Spinal cord (tissue), 10 donors: ENCODE data around the gene RPP38. TPM values are rescaled to one million over a fixed set of nuclear protein-coding genes. Genes with fewer than 3 reads are reported as not detected.

ENCODE experiments used
- DNase-seq, 6 donors: peaks; one replicate each; pipeline versions ENCODE4 v3.0.0 to v3.0.0-alpha.2; 2013 to 2015; ENCODE audit warnings: low spot score in 6 of 6, low read depth in 4 of 6
- H3K27ac ChIP-seq: one replicate; pipeline ENCODE4 v1.5.1; 2013; ENCODE audit warnings: low read depth, low read length, control low read depth
- H3K27me3 ChIP-seq: one replicate; pipeline ENCODE4 v1.6.1; 2013; ENCODE audit warnings: low read length; ENCODE audit not compliant: control insufficient read depth, insufficient read depth
- H3K36me3 ChIP-seq: one replicate; pipeline ENCODE4 v1.6.1; 2013; ENCODE audit warnings: low read length; ENCODE audit not compliant: control insufficient read depth, insufficient read depth
- H3K4me1 ChIP-seq: one replicate; pipeline ENCODE4 v1.6.1; 2013; ENCODE audit warnings: low read length; ENCODE audit not compliant: control insufficient read depth, insufficient read depth
- H3K4me3 ChIP-seq: one replicate; pipeline ENCODE4 v1.5.1; 2013; ENCODE audit warnings: low read depth, low read length, control low read depth
- H3K9me3 ChIP-seq: one replicate; pipeline ENCODE4 v1.6.1; 2013; ENCODE audit warnings: low read length; ENCODE audit not compliant: control insufficient read depth, insufficient read depth
- WGBS: methylation state at CpG from one replicate; pipeline ENCODE4 v1.1.5; 2013; ENCODE audit warnings: missing lambda C conversion rate; ENCODE audit not compliant: insufficient coverage; 5-methylcytosine and 5-hydroxymethylcytosine counted together
- polyA plus RNA-seq, 2 donors: library from polyadenylated mRNA; unstranded; fragments of 120-200 nt; gene quantifications; one replicate each; pipeline ENCODE4 v1.2.1, GENCODE V29; 2013; ENCODE audit not compliant: insufficient read length in 2 of 2
- total RNA-seq, 2 donors: library from RNA; depleted of rRNA in 1 of 2; stranded (reverse); fragments of 120-200 nt in 1 of 2; fragments of >200 nt in 1 of 2; gene quantifications; one replicate each; pipeline versions ENCODE4 v1.2.3 to v1.2.4, GENCODE V29; 2013 to 2014
- donor health status: healthy.

Gene RPP38
- total and polyA plus RNA-seq, 4 donors, result 8.5 to 25.0 (median 16.3) TPM

GRCh38 chr10:15144788-15145187, 47.6 kb downstream of the RPP38 start:
- no CpG with 5 or more reads among the region's 4 CpGs for WGBS
- H3K36me3 ChIP-seq, result no peaks in the 10 kb centered on the region

GRCh38 chr10:15146366-15146765, 49.2 kb downstream of the RPP38 start:
- no peaks in the 10 kb centered on the region for H3K9me3 ChIP-seq
- no peak overlapping the region for H3K27ac ChIP-seq
- H3K4me3 ChIP-seq, result no peak overlapping the region
- WGBS, result 81% methylated on average over 7 of the region's 7 CpGs
- peaks cover 4% of the 10 kb centered on the region for H3K4me1 ChIP-seq
- no peaks in the 10 kb centered on the region for H3K27me3 ChIP-seq
- H3K36me3 ChIP-seq, result no peaks in the 10 kb centered on the region
- no peak for DNase-seq

More at GRCh38 chr10:15144788-15145187, 47.6 kb downstream of the RPP38 start:
- Histone ChIP-seq H3K27me3 (no peaks in the 10 kb centered on the region), H3K9me3 (no peaks in the 10 kb centered on the region), H3K4me1 (peaks cover 10% of the 10 kb centered on the region), H3K27ac (no peak overlapping the region), H3K4me3 (no peak overlapping the region)
- DNase-seq, result no peak

DNA sequence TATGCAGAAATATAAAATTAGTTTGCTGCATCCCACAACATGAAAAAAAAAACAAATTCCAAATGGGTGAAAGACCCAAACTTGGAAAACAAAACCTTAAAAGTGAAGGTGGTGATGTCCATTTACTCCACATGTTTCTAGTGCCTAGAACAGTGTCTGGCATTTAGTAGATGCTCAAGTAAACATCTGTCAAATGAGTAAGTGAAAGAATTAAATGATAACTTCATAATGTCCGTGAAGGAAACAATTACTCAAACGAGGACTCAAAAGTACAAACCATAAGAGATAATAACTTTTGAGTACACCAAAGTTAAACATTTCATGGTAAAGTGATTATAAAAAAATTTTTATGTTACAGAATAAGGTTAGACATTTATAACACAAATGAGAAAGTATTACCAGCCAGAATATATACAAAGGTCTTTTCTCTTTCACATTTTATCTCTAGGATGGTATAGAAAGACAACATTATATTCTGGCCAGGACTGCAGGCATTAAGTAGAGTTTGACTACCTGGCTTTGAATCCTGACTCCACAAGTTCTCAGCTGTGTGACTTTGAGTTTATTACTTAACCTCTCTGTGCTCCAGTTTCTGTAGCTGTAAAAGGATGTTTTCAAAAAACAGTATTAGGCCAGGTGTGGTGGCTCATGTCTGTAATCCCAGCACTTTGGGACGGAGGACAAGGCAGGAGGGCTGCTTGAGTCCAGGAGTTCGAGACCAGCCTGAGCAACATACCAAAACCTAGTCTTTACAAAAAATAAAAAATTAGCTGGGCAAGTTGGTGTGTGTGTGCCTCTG, 50.6 kb downstream of the RPP38 start:
- WGBS, result no CpG with 5 or more reads among the region's 4 CpGs
- Histone ChIP-seq H3K27me3 (no peaks in the 10 kb centered on the region), H3K4me1 (no peaks in the 10 kb centered on the region), H3K9me3 (no peaks in the 10 kb centered on the region), H3K36me3 (no peaks in the 10 kb centered on the region), H3K27ac (no peak overlapping the region), H3K4me3 (no peak overlapping the region)
- DNase-seq, result no peak

- 94% methylated on average over 7 of the region's 10 CpGs for whole genome bisulfite sequencing
- Histone ChIP-seq H3K36me3 (no peaks in the 10 kb centered on the region), H3K27me3 (no peaks in the 10 kb centered on the region), H3K9me3 (no peaks in the 10 kb centered on the region), H3K4me1 (no peaks in the 10 kb centered on the region), H3K27ac (no peak overlapping the region), H3K4me3 (no peak overlapping the region)
- DNase-seq, result no peak
Measured at GRCh38 chr10:15149042-15149771, 52.1 kb downstream of the RPP38 start.

DNA sequence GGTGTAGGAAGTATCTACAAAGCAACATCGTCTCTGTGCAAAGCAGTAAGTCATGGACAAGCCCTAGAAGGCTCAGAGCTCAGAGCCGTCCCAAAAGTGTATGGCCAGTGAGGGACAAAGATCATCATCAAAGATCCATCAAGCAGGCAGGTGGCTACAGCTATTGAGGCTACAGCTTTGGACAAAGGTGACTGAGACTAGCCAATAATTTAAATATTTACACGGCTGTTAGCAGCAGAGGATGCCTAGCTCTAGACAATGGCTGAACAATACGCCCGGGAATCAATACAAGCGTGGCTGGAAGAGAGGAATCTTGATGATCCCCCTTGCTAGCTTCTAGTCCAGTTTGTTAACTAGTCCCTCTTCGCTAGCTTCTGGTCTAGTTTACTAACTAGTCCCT, 53.4 kb downstream of the RPP38 start:
- H3K4me1 ChIP-seq, result no peaks in the 10 kb centered on the region
- no peak overlapping the region for H3K4me3 ChIP-seq
- 76% methylated on average over 6 of the region's 7 CpGs for WGBS
- H3K27ac ChIP-seq, result no peak overlapping the region
- H3K27me3 ChIP-seq, result no peaks in the 10 kb centered on the region
- H3K9me3 ChIP-seq, result no peaks in the 10 kb centered on the region
- H3K36me3 ChIP-seq, result no peaks in the 10 kb centered on the region
- no peak for DNase-seq

GRCh38 chr10:15152556-15152955, 55.4 kb downstream of the RPP38 start:
- Histone ChIP-seq H3K36me3 (no peaks in the 10 kb centered on the region), H3K4me1 (no peaks in the 10 kb centered on the region), H3K4me3 (no peak overlapping the region), H3K27ac (no peak overlapping the region), H3K9me3 (no peaks in the 10 kb centered on the region), H3K27me3 (no peaks in the 10 kb centered on the region)
- DNase-seq, result no peak

Other genes starting within 250 kb of the RPP38 start
- gene SUV39H2, start 218.5 kb upstream of the RPP38 start, total RNA-seq, result 10 to 100 TPM; 16.5 to 19.4 TPM
- 10 to 100 TPM; 14.4 to 15.1 TPM for gene SUV39H2, start 218.5 kb upstream of the RPP38 start, polyA plus RNA-seq
- gene DCLRE1C, start 143.3 kb upstream of the RPP38 start, total RNA-seq, result 10 to 100 TPM; 13.4 to 14.2 TPM
- gene DCLRE1C, start 143.3 kb upstream of the RPP38 start, polyA plus RNA-seq, result 10 to 100 TPM in 1 of 2 donors, 1 to 10 TPM in 1; 10.0 to 13.1 TPM
- 1 to 10 TPM in 1 of 2 donors, not detected in 1; 1.2 TPM for gene MEIG1, start 138.0 kb upstream of the RPP38 start, total RNA-seq
- gene MEIG1, start 138.0 kb upstream of the RPP38 start, polyA plus RNA-seq, result 1 to 10 TPM; 1.9 to 2.6 TPM
- 1 to 10 TPM in 1 of 2 donors, under 1 TPM in 1; 0.79 to 7.4 TPM for gene OLAH, start 53.4 kb upstream of the RPP38 start, total RNA-seq
- 1 to 10 TPM in 1 of 2 donors, under 1 TPM in 1; 0.84 to 1.9 TPM for gene OLAH, start 53.4 kb upstream of the RPP38 start, polyA plus RNA-seq
- 10 to 100 TPM; 32.0 to 59.7 TPM for gene ACBD7, start 8.6 kb upstream of the RPP38 start, total RNA-seq
- 10 to 100 TPM; 33.4 to 43.3 TPM for gene ACBD7, start 8.6 kb upstream of the RPP38 start, polyA plus RNA-seq
- 10 to 100 TPM; 33.8 to 43.1 TPM for gene NMT2, start 71.3 kb downstream of the RPP38 start, total RNA-seq
- gene NMT2, start 71.3 kb downstream of the RPP38 start, polyA plus RNA-seq, result 10 to 100 TPM; 33.2 to 38.0 TPM